Activated T-cell treated with anti-CD3 and anti-CD28 coated beads, Interleukin-2, amount 50 U/mL, for 24 hours (primary cell): ENCODE measurements around the gene TXNDC5.
"Not testable (repeated sequence)": the region's sequence is repeated elsewhere in the genome, so short reads cannot be mapped to it uniquely, and the experiment has no call there.

Experiments
- DNase-seq: peaks from one replicate; pipeline ENCODE4 v3.0.0-alpha.2; 2020
- H3K27ac Mint-ChIP-seq: 2 replicates; pipeline ENCODE4 v1.8.0; 2020; ENCODE audit warnings: mild to moderate bottlenecking, mixed read lengths
- H3K27me3 Mint-ChIP-seq: 2 replicates; pipeline ENCODE4 v1.8.0; 2020; ENCODE audit warnings: mixed read lengths
- H3K36me3 Mint-ChIP-seq: 2 replicates; pipeline ENCODE4 v1.8.0; 2020; ENCODE audit warnings: low read depth, mixed read lengths
- H3K4me1 Mint-ChIP-seq: 2 replicates; pipeline ENCODE4 v1.8.0; 2020; ENCODE audit warnings: low read depth, mixed read lengths
- H3K4me3 Mint-ChIP-seq: 2 replicates; pipeline ENCODE4 v1.8.0; 2020; ENCODE audit warnings: mild to moderate bottlenecking, moderate library complexity, mixed read lengths
- H3K9me3 Mint-ChIP-seq: 2 replicates; pipeline ENCODE4 v1.8.0; 2020; ENCODE audit warnings: mixed read lengths

The TXNDC5 gene

GRCh38 chr6:7894262-7895124 lies 16.1 kb downstream of the TXNDC5 start:
- no peak overlapping the region for H3K4me3 Mint-ChIP-seq
- DNase-seq = no peak
- peaks cover 99% of the 10 kb centered on the region for H3K36me3 Mint-ChIP-seq
- H3K27ac Mint-ChIP-seq = no peak overlapping the region
- peaks cover 3% of the 10 kb centered on the region for H3K4me1 Mint-ChIP-seq
- no peaks in the 10 kb centered on the region for H3K9me3 Mint-ChIP-seq
- H3K27me3 Mint-ChIP-seq = no peaks in the 10 kb centered on the region

GRCh38 chr6:7893342-7893741 lies 17.2 kb downstream of the TXNDC5 start:
- H3K4me3 Mint-ChIP-seq = no peak overlapping the region
- H3K27me3 Mint-ChIP-seq = no peaks in the 10 kb centered on the region
- H3K9me3 Mint-ChIP-seq = no peaks in the 10 kb centered on the region
- no peak for DNase-seq
- peaks cover 99% of the 10 kb centered on the region for H3K36me3 Mint-ChIP-seq
- peaks cover 2% of the 10 kb centered on the region for H3K4me1 Mint-ChIP-seq
- no peak overlapping the region for H3K27ac Mint-ChIP-seq

GRCh38 chr6:7892367-7892766 lies 18.2 kb downstream of the TXNDC5 start:
- not testable (repeated sequence) for H3K27ac Mint-ChIP-seq, DNase-seq, H3K4me1 Mint-ChIP-seq, H3K4me3 Mint-ChIP-seq, H3K9me3 Mint-ChIP-seq, H3K27me3 Mint-ChIP-seq
- H3K36me3 Mint-ChIP-seq = peaks cover 99% of the 10 kb centered on the region

GRCh38 chr6:7891078-7891872 lies 19.3 kb downstream of the TXNDC5 start:
- H3K9me3 Mint-ChIP-seq = no peaks in the 10 kb centered on the region
- no peaks in the 10 kb centered on the region for H3K27me3 Mint-ChIP-seq
- H3K4me3 Mint-ChIP-seq = no peak overlapping the region
- no peak overlapping the region for H3K27ac Mint-ChIP-seq
- peaks cover 99% of the 10 kb centered on the region for H3K36me3 Mint-ChIP-seq
- no peaks in the 10 kb centered on the region for H3K4me1 Mint-ChIP-seq
- DNase-seq = no peak

DNA sequence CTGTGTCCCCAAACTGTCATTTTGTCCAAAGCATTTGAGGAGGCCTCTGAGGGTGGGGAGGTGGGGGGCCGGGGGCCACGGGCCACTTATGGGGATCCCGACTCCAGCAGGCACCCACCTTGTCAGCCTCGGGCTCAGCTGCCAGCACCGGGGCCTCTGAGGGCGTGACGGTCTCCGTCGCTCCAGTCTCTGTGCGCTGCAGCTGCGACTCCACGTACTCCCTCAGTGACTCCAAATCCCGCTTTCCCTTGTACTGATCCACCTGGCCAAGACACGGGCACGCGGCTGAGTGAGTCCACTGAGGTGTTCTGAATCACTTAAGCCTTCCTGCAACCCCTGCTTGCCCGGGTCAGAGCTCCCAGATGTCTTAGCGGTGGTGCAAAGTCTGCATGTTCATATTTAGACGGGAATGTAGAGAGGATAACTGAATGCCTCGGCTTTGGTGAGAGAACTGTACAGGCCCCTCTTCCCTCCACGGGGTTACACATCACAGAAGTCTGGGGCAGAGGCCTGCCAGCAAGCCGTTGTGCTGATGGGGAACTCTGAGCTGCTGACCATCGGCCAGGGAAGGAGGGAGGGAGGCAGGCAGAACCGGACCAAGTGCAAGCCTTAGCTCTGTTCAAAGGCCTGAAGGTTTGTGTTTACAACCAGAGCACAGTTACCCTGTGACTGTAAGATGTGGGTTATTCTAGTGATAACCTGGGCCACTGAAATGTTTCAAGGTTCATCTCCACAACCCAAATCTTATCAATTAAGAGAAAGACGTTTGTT lies 21.8 kb downstream of the TXNDC5 start:
- H3K36me3 Mint-ChIP-seq = peaks cover 99% of the 10 kb centered on the region
- no peak overlapping the region for H3K27ac Mint-ChIP-seq
- no peak overlapping the region for H3K4me3 Mint-ChIP-seq
- no peaks in the 10 kb centered on the region for H3K9me3 Mint-ChIP-seq
- no peaks in the 10 kb centered on the region for H3K4me1 Mint-ChIP-seq
- no peaks in the 10 kb centered on the region for H3K27me3 Mint-ChIP-seq
- no peak for DNase-seq

GRCh38 chr6:7887278-7887991 lies 23.2 kb downstream of the TXNDC5 start:
- no peaks in the 10 kb centered on the region for H3K9me3 Mint-ChIP-seq
- no peaks in the 10 kb centered on the region for H3K27me3 Mint-ChIP-seq
- H3K4me3 Mint-ChIP-seq = no peak overlapping the region
- no peaks in the 10 kb centered on the region for H3K4me1 Mint-ChIP-seq
- H3K27ac Mint-ChIP-seq = no peak overlapping the region
- H3K36me3 Mint-ChIP-seq = peaks cover 99% of the 10 kb centered on the region
- DNase-seq = no peak

GRCh38 chr6:7886132-7886531 lies 24.5 kb downstream of the TXNDC5 start:
- Mint-ChIP-seq H3K27ac (peak overlapping the region; percentile 24), H3K36me3 (peaks cover 97% of the 10 kb centered on the region), H3K9me3 (no peaks in the 10 kb centered on the region), H3K4me1 (no peaks in the 10 kb centered on the region), H3K27me3 (no peaks in the 10 kb centered on the region), H3K4me3 (no peak overlapping the region)
- no peak for DNase-seq

DNA sequence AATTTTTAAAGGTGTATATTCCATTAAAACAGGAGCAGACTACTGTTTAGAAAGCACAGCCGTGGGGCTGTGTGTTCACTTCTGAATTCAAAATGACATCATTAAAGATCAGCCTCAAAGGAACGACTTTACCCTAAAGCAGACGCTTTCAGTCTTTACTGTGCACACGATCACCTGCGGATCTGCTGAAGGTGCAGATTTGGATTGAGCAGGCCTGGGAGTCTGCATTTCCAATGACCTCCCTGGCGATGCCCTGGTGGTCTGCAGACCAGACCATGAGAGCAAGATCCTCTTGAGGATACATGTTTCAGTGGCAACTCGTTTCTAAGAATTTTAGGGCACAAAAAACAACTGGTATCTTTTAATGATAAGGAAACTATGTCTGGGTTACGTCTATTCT lies 27.2 kb downstream of the TXNDC5 start:
- H3K27me3 Mint-ChIP-seq = no peaks in the 10 kb centered on the region
- DNase-seq = no peak
- no peaks in the 10 kb centered on the region for H3K9me3 Mint-ChIP-seq
- H3K27ac Mint-ChIP-seq = no peak overlapping the region
- H3K4me1 Mint-ChIP-seq = no peaks in the 10 kb centered on the region
- H3K4me3 Mint-ChIP-seq = no peak overlapping the region
- peaks cover 88% of the 10 kb centered on the region for H3K36me3 Mint-ChIP-seq

GRCh38 chr6:7882505-7883257 lies 27.9 kb downstream of the TXNDC5 start:
- DNase-seq = no peak
- Mint-ChIP-seq H3K27me3 (no peaks in the 10 kb centered on the region), H3K36me3 (peaks cover 81% of the 10 kb centered on the region), H3K27ac (no peak overlapping the region), H3K4me1 (no peaks in the 10 kb centered on the region), H3K9me3 (no peaks in the 10 kb centered on the region), H3K4me3 (no peak overlapping the region)

GRCh38 chr6:7881765-7882500 lies 28.7 kb downstream of the TXNDC5 start:
- DNase-seq = no peak
- Mint-ChIP-seq H3K36me3 (peaks cover 74% of the 10 kb centered on the region), H3K27me3 (no peaks in the 10 kb centered on the region), H3K27ac (no peak overlapping the region), H3K4me3 (no peak overlapping the region), H3K4me1 (no peaks in the 10 kb centered on the region), H3K9me3 (no peaks in the 10 kb centered on the region)

GRCh38 chr6:7880718-7881107 lies 29.9 kb downstream of the TXNDC5 start:
- no peak overlapping the region for H3K27ac Mint-ChIP-seq
- H3K27me3 Mint-ChIP-seq = no peaks in the 10 kb centered on the region
- no peak for DNase-seq
- H3K4me3 Mint-ChIP-seq = no peak overlapping the region
- no peaks in the 10 kb centered on the region for H3K9me3 Mint-ChIP-seq
- H3K36me3 Mint-ChIP-seq = peaks cover 61% of the 10 kb centered on the region
- H3K4me1 Mint-ChIP-seq = no peaks in the 10 kb centered on the region

DNA sequence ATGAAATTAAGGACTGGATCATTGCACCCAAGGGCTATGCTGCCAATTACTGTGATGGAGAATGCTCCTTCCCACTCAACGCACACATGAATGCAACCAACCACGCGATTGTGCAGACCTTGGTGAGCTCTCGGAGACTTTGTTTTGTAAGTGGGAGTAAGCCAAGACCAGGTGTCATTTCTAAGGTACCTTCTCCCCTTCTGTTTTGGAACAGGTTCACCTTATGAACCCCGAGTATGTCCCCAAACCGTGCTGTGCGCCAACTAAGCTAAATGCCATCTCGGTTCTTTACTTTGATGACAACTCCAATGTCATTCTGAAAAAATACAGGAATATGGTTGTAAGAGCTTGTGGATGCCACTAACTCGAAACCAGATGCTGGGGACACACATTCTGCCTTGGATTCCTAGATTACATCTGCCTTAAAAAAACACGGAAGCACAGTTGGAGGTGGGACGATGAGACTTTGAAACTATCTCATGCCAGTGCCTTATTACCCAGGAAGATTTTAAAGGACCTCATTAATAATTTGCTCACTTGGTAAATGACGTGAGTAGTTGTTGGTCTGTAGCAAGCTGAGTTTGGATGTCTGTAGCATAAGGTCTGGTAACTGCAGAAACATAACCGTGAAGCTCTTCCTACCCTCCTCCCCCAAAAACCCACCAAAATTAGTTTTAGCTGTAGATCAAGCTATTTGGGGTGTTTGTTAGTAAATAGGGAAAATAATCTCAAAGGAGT lies 30.4 kb downstream of the TXNDC5 start:
- H3K9me3 Mint-ChIP-seq = no peaks in the 10 kb centered on the region
- no peak for DNase-seq
- H3K27ac Mint-ChIP-seq = no peak overlapping the region
- peaks cover 56% of the 10 kb centered on the region for H3K36me3 Mint-ChIP-seq
- no peaks in the 10 kb centered on the region for H3K4me1 Mint-ChIP-seq
- H3K27me3 Mint-ChIP-seq = no peaks in the 10 kb centered on the region
- H3K4me3 Mint-ChIP-seq = no peak overlapping the region
